ENCODE data around the gene IL17B. TPM values are rescaled to one million over a fixed set of nuclear protein-coding genes. Genes with fewer than 3 reads are reported as not detected.

Gene IL17B
- total and polyA plus RNA-seq, 2 of the 13 experiments (the other 11 are each of a cell fraction or from before 2014, with no cell fraction given): 0.29 to 2.6 TPM

- TF ChIP-seq, protein P1, sequence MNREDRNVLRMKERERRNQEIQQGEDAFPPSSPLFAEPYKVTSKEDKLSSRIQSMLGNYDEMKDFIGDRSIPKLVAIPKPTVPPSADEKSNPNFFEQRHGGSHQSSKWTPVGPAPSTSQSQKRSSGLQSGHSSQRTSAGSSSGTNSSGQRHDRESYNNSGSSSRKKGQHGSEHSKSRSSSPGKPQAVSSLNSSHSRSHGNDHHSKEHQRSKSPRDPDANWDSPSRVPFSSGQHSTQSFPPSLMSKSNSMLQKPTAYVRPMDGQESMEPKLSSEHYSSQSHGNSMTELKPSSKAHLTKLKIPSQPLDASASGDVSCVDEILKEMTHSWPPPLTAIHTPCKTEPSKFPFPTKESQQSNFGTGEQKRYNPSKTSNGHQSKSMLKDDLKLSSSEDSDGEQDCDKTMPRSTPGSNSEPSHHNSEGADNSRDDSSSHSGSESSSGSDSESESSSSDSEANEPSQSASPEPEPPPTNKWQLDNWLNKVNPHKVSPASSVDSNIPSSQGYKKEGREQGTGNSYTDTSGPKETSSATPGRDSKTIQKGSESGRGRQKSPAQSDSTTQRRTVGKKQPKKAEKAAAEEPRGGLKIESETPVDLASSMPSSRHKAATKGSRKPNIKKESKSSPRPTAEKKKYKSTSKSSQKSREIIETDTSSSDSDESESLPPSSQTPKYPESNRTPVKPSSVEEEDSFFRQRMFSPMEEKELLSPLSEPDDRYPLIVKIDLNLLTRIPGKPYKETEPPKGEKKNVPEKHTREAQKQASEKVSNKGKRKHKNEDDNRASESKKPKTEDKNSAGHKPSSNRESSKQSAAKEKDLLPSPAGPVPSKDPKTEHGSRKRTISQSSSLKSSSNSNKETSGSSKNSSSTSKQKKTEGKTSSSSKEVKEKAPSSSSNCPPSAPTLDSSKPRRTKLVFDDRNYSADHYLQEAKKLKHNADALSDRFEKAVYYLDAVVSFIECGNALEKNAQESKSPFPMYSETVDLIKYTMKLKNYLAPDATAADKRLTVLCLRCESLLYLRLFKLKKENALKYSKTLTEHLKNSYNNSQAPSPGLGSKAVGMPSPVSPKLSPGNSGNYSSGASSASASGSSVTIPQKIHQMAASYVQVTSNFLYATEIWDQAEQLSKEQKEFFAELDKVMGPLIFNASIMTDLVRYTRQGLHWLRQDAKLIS (CRISPR knock-in tag; IDR thresholded peaks at IDR 0.05): 0 out of 2 replicates have a peak, but pooled peaks have one; percentile 40
- TF ChIP-seq TMF1 (CRISPR knock-in tag; IDR thresholded peaks at IDR 0.05; ENCODE audit: low read depth) (no peak), ZBTB14 (CRISPR knock-in tag; IDR thresholded peaks at IDR 0.05) (no peak), ZSCAN30 (CRISPR knock-in tag; IDR thresholded peaks at IDR 0.05) (no peak), ZNF136 (CRISPR knock-in tag; IDR thresholded peaks at IDR 0.05; ENCODE audit: low read depth) (no peak), RBM39 (IDR thresholded peaks at IDR 0.05; ENCODE audit: low read depth, low read length, poor library complexity, severe bottlenecking) (no peak), HNRNPK (IDR thresholded peaks at IDR 0.05; ENCODE audit: low read depth, low read length, poor library complexity, severe bottlenecking) (no peak), ZNF451 (CRISPR knock-in tag; IDR thresholded peaks at IDR 0.05) (0 out of 2 replicates have a peak, but pooled peaks have one; percentile 67), MYPOP (CRISPR knock-in tag; IDR thresholded peaks at IDR 0.05) (0 out of 2 replicates have a peak, but pooled peaks have one; percentile 29), ZNF891 (CRISPR knock-in tag; IDR thresholded peaks at IDR 0.05) (no peak; the same call in 1 of the 2 replicates)
- TF ChIP-seq, protein P2, sequence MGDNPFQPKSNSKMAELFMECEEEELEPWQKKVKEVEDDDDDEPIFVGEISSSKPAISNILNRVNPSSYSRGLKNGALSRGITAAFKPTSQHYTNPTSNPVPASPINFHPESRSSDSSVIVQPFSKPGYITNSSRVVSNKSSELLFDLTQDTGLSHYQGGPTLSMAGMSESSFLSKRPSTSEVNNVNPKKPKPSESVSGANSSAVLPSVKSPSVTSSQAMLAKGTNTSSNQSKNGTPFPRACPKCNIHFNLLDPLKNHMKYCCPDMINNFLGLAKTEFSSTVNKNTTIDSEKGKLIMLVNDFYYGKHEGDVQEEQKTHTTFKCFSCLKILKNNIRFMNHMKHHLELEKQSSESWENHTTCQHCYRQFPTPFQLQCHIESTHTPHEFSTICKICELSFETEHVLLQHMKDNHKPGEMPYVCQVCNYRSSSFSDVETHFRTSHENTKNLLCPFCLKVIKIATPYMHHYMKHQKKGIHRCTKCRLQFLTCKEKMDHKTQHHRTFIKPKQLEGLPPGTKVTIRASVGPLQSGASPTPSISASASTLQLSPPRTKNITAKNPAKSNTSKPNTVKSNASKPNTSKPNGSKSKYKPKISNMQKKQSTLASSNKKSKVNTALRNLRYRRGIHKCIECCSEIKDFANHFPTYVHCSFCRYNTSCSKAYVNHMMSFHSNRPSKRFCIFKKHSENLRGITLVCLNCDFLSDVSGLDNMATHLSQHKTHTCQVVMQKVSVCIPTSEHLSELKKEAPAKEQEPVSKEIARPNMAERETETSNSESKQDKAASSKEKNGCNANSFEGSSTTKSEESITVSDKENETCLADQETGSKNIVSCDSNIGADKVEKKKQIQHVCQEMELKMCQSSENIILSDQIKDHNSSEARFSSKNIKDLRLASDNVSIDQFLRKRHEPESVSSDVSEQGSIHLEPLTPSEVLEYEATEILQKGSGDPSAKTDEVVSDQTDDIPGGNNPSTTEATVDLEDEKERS (CRISPR knock-in tag; IDR thresholded peaks at IDR 0.05): 0 out of 2 replicates have a peak, but pooled peaks have one; percentile 61
- TF ChIP-seq, protein P3, sequence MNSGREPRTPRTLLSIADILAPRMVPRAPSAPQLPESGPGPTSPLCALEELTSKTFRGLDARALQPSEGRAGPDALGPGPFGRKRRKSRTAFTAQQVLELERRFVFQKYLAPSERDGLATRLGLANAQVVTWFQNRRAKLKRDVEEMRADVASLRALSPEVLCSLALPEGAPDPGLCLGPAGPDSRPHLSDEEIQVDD (CRISPR knock-in tag; IDR thresholded peaks at IDR 0.05; ENCODE audit: borderline replicate concordance): no peak
Measured at GRCh38 chr5:149367249-149367971, 11.7 kb downstream of the IL17B start (continued).
